Osteocyte (in vitro differentiated cells): Measurements from ENCODE around the gene SLC6A20. TPM values are rescaled to one million over a fixed set of nuclear protein-coding genes. Genes with fewer than 3 reads are reported as not detected.

Experiments used
- DNase-seq: peaks from one replicate; pipeline ENCODE4 v3.0.0; 2021; ENCODE audit warnings: mixed read lengths; ENCODE audit not compliant: unreplicated experiment; ENCODE audit errors: extremely low spot score
- H3K27ac Mint-ChIP-seq: one replicate; pipeline ENCODE4 v1.8.0; 2021; ENCODE audit warnings: mild to moderate bottlenecking, mixed read lengths; ENCODE audit not compliant: unreplicated experiment
- H3K27me3 Mint-ChIP-seq: one replicate; pipeline ENCODE4 v1.8.0; 2021; ENCODE audit warnings: mixed read lengths; ENCODE audit not compliant: unreplicated experiment
- H3K36me3 Mint-ChIP-seq: one replicate; pipeline ENCODE4 v1.8.0; 2021; ENCODE audit warnings: mixed read lengths; ENCODE audit not compliant: unreplicated experiment
- H3K4me1 Mint-ChIP-seq: one replicate; pipeline ENCODE4 v1.8.0; 2021; ENCODE audit warnings: mixed read lengths; ENCODE audit not compliant: unreplicated experiment
- H3K4me3 Mint-ChIP-seq: one replicate; pipeline ENCODE4 v1.8.0; 2021; ENCODE audit warnings: mild to moderate bottlenecking, moderate library complexity, mixed read lengths; ENCODE audit not compliant: unreplicated experiment
- H3K9me3 Mint-ChIP-seq: one replicate; pipeline ENCODE4 v1.8.0; 2021; ENCODE audit warnings: mixed read lengths; ENCODE audit not compliant: unreplicated experiment
- total RNA-seq: library from RNA; stranded (reverse); gene quantifications from 2 replicates; pipeline ENCODE4 v1.2.1, GENCODE V29; 2021
- TF ChIP-seq, protein P1 (sequence below): fragments of 200-600 bp; sonication (generic); IDR thresholded peaks from 2 replicates; pipeline ENCODE4 v1.5.0; 2021; ENCODE audit warnings: antibody characterized with exemption, mild to moderate bottlenecking, moderate library complexity

SLC6A20 gene
- total RNA-seq, 1 donor from 2014 or later, result not detected

- DNase-seq, result no peak
- Mint-ChIP-seq H3K4me1 (peaks cover 10% of the 10 kb centered on the region), H3K9me3 (no peaks in the 10 kb centered on the region), H3K4me3 (no peak overlapping the region), H3K36me3 (peaks cover 7% of the 10 kb centered on the region), H3K27me3 (no peaks in the 10 kb centered on the region), H3K27ac (no peak overlapping the region)
- TF ChIP-seq, protein P1, sequence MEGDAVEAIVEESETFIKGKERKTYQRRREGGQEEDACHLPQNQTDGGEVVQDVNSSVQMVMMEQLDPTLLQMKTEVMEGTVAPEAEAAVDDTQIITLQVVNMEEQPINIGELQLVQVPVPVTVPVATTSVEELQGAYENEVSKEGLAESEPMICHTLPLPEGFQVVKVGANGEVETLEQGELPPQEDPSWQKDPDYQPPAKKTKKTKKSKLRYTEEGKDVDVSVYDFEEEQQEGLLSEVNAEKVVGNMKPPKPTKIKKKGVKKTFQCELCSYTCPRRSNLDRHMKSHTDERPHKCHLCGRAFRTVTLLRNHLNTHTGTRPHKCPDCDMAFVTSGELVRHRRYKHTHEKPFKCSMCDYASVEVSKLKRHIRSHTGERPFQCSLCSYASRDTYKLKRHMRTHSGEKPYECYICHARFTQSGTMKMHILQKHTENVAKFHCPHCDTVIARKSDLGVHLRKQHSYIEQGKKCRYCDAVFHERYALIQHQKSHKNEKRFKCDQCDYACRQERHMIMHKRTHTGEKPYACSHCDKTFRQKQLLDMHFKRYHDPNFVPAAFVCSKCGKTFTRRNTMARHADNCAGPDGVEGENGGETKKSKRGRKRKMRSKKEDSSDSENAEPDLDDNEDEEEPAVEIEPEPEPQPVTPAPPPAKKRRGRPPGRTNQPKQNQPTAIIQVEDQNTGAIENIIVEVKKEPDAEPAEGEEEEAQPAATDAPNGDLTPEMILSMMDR, result no peak
Measured at GRCh38 chr3:45814322-45814721, 18.0 kb upstream of the SLC6A20 start.

- TF ChIP-seq, protein P1, result no peak
- Mint-ChIP-seq H3K27me3 (peaks cover 14% of the 10 kb centered on the region), H3K4me3 (no peak overlapping the region), H3K9me3 (peaks cover 8% of the 10 kb centered on the region), H3K4me1 (peaks cover 3% of the 10 kb centered on the region), H3K27ac (no peak overlapping the region), H3K36me3 (peaks cover 14% of the 10 kb centered on the region)
- no peak for DNase-seq
Measured at GRCh38 chr3:45807681-45808540, 11.6 kb upstream of the SLC6A20 start.

- Mint-ChIP-seq H3K4me3 (no peak overlapping the region), H3K27me3 (peaks cover 14% of the 10 kb centered on the region), H3K27ac (no peak overlapping the region), H3K9me3 (peaks cover 8% of the 10 kb centered on the region), H3K36me3 (peaks cover 14% of the 10 kb centered on the region), H3K4me1 (peaks cover 3% of the 10 kb centered on the region)
- TF ChIP-seq, protein P1, result no peak
- DNase-seq, result no peak
Measured at GRCh38 chr3:45807133-45807532, 10.8 kb upstream of the SLC6A20 start.

DNA sequence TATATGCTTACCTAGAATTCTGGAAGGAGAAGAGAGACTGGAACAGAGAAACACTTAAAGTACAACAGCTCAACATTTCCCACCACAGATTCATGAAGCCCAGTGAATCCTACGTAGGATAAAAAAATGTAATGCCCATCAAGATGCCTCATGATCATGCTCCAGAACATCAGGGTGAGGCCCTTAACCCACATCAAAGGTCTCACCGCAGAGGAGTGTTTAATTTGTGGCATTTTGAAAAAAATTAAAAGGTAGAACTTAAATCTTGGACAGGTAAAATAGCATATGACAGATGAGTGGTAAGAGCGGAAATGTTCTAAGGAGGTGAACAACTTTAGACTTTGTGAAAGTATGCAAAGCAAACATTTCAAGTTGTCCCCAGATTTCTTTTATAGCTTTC, 9.7 kb upstream of the SLC6A20 start:
- Mint-ChIP-seq H3K36me3 (peaks cover 11% of the 10 kb centered on the region), H3K4me1 (peaks cover 3% of the 10 kb centered on the region), H3K27me3 (peaks cover 14% of the 10 kb centered on the region), H3K27ac (no peak overlapping the region), H3K4me3 (no peak overlapping the region), H3K9me3 (peaks cover 8% of the 10 kb centered on the region)
- DNase-seq, result no peak
- TF ChIP-seq, protein P1, result no peak

GRCh38 chr3:45803252-45803935, 7.1 kb upstream of the SLC6A20 start:
- TF ChIP-seq, protein P1, result no peak
- H3K9me3 Mint-ChIP-seq, result peaks cover 8% of the 10 kb centered on the region
- H3K36me3 Mint-ChIP-seq, result peaks cover 11% of the 10 kb centered on the region
- peaks cover 30% of the 10 kb centered on the region for H3K27me3 Mint-ChIP-seq
- H3K4me3 Mint-ChIP-seq, result no peak overlapping the region
- H3K4me1 Mint-ChIP-seq, result peaks cover 3% of the 10 kb centered on the region
- no peak for DNase-seq
- H3K27ac Mint-ChIP-seq, result no peak overlapping the region
